Right lobe of liver (tissue), 6 donors: ENCODE measurements around the gene BSND. TPM values are rescaled to one million over a fixed set of nuclear protein-coding genes. Genes with fewer than 3 reads are reported as not detected.

Source experiments
- ATAC-seq, 4 donors: fragments of 200-7000 bp; cut with Tn5 transposase; one replicate each; pipeline ENCODE4 v1.9.1; 2020; ENCODE audit warnings: mild to moderate bottlenecking in 4 of 4, moderate library complexity in 4 of 4
- DNase-seq, 3 donors: peaks; one replicate each; pipeline ENCODE4 v3.0.0-alpha.2; 2020
- H3K27ac ChIP-seq, 3 donors: fragments of 200-600 bp; one replicate each; pipeline ENCODE4 v1.8.0; 2022
- H3K27me3 ChIP-seq, 2 donors: fragments of 200-600 bp; one replicate each; pipeline ENCODE4 v1.8.0; 2022
- H3K36me3 ChIP-seq, 4 donors: fragments of 200-600 bp; sonication (generic) in 1 of 4; one replicate each; pipeline versions ENCODE4 v1.5.1 to v1.8.0; 2017 to 2022; ENCODE audit warnings: control low read depth in 1 of 4
- H3K4me1 ChIP-seq, 4 donors: fragments of 200-600 bp; sonication (generic) in 1 of 4; one replicate each; pipeline versions ENCODE4 v1.5.1 to v1.8.0; 2017 to 2022; ENCODE audit warnings: control low read depth in 1 of 4
- H3K4me3 ChIP-seq, 3 donors: fragments of 200-600 bp; one replicate each; pipeline ENCODE4 v1.8.0; 2022
- H3K9me3 ChIP-seq, 4 donors: fragments of 200-600 bp; sonication (generic) in 1 of 4; one replicate each; pipeline versions ENCODE4 v1.5.1 to v1.8.0; 2017 to 2022; ENCODE audit warnings: control low read depth in 1 of 4
- POLR2A ChIP-seq: fragments of 450-650 bp; IDR thresholded peaks from one replicate; pipeline ENCODE4 v1.6.1; 2017; ENCODE audit warnings: antibody characterized with exemption, mild to moderate bottlenecking
- WGBS: methylation state at CpG from one replicate; pipeline ENCODE4 v1.1.6; 2018; ENCODE audit warnings: low coverage, low lambda C conversion rate; ENCODE audit not compliant: insufficient coverage; ENCODE audit errors: missing lambda C conversion rate; 5-methylcytosine and 5-hydroxymethylcytosine counted together
- intact Hi-C, 2 donors: fragments of 100-400 bp; cut with DNase I; formaldehyde crosslinking; loops; one replicate each; pipeline versions ENCODE4 v1.11.2 to v1.14.1; 2022
- total RNA-seq, 6 experiments: library from RNA; depleted of rRNA in 2 of 6; stranded (reverse); fragments of >200 nt in 2 of 6; fragmentation: NEBNext Ultra II Directional in 3 of 6; extraction: Animal tissue kit (Norgen Biotek cat#: 25700) in 3 of 6; gene quantifications; one replicate each; pipeline versions ENCODE4 v1.1.0 to v1.2.4, GENCODE V29; 2016 to 2023
- TF ChIP-seq, protein P1 (sequence below), 4 donors: fragments of 200-600 bp in 3 of 4; fragments of 450-650 bp in 1 of 4; IDR thresholded peaks; one replicate each; pipeline versions ENCODE4 v1.5.1 to v1.8.0; 2016 to 2022; ENCODE audit warnings: antibody characterized with exemption in 4 of 4, mild to moderate bottlenecking in 2 of 4
- donor health status: DM: no; HTN: yes; CAD: no.
- donor health status: DM: no; HTN: no; CAD: no.
- donor health status: DM: no; HTN: no; CAD: no.
- donor health status: DM: no; HTN: yes; CAD: no.
- donor health status: DM: no; HTN: yes; CAD: no.

Gene BSND
- total RNA-seq, 6 experiments from 2014 or later = not detected

DNA sequence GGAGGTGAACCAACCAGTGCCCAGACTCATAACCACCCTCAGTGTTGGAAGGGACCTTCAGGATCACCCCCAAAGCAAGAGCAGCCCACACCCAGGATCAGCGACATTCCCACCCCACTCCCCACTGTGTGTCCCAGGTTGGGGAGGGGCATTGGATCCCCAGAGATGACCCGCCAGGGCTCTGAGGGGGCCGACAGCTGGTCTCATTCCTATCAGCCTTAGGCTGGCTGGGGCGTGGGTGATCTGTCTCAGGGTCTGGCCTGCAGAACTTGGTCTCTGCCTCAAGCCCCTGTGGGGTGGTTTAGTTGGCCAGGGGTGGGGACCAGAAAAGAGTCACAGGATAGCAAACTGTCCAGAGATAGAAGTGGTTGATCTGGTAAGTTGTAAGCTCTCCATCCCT, 7.8 kb upstream of the BSND start:
- no peaks in the 10 kb centered on the region for H3K9me3 ChIP-seq
- no peak overlapping the region for H3K27ac ChIP-seq
- H3K4me3 ChIP-seq = no peak overlapping the region
- ATAC-seq = no peak
- WGBS = 60% methylated on average over 1 of the region's 4 CpGs
- H3K4me1 ChIP-seq = no peaks in the 10 kb centered on the region
- H3K36me3 ChIP-seq = no peaks in the 10 kb centered on the region
- TF ChIP-seq, protein P1, sequence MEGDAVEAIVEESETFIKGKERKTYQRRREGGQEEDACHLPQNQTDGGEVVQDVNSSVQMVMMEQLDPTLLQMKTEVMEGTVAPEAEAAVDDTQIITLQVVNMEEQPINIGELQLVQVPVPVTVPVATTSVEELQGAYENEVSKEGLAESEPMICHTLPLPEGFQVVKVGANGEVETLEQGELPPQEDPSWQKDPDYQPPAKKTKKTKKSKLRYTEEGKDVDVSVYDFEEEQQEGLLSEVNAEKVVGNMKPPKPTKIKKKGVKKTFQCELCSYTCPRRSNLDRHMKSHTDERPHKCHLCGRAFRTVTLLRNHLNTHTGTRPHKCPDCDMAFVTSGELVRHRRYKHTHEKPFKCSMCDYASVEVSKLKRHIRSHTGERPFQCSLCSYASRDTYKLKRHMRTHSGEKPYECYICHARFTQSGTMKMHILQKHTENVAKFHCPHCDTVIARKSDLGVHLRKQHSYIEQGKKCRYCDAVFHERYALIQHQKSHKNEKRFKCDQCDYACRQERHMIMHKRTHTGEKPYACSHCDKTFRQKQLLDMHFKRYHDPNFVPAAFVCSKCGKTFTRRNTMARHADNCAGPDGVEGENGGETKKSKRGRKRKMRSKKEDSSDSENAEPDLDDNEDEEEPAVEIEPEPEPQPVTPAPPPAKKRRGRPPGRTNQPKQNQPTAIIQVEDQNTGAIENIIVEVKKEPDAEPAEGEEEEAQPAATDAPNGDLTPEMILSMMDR (IDR thresholded peaks at IDR 0.05) = no peak
- no peak for TF ChIP-seq POLR2A
- no peak for DNase-seq
- H3K27me3 ChIP-seq = no peaks in the 10 kb centered on the region
- intact Hi-C loops = no loop called here

DNA sequence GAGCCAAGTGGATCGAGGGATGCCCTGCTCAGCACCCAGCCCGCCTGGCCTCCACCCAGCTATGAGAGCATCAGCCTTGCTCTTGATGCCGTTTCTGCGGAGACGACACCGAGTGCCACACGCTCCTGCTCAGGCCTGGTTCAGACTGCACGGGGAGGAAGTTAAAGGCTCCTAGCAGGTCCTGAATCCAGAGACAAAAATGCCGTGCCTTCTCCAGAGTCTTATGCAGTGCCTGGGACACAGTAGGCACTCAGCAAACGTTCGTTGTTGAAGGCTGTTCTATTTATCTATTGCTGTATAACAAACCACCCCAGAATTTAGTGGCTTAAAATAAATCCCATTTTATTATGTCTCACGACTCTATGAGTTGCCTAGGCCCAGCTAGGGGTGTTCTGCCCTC, 6.8 kb upstream of the BSND start:
- 35% methylated on average over 2 of the region's 12 CpGs for WGBS

DNA sequence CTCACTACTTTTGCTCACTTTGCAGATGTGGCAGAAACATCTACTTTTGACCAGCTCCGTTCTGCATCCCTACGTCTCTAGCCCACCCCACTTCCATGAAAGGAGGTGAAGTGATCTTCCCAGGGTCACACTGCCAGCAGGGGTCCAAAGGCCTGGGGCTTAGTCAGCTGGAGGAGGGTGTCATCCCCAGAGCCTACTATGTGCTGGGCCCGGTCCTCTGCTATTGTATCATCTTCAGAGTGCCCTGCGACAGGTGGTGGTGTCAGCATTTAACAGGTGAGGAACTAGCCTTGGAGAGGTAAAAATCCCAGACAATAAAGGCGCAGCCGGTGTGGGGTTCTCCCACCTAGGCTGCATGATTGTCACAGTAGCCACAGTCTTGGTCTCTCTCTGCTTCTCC, 5.6 kb upstream of the BSND start:
- WGBS = 100% methylated on average over 5 of the region's 6 CpGs
- no peaks in the 10 kb centered on the region for H3K9me3 ChIP-seq
- no peak overlapping the region for H3K27ac ChIP-seq
- no peak overlapping the region for H3K4me3 ChIP-seq
- intact Hi-C loops = no loop called here
- no peaks in the 10 kb centered on the region for H3K36me3 ChIP-seq
- ATAC-seq (no peak), DNase-seq (no peak)
- no peaks in the 10 kb centered on the region for H3K27me3 ChIP-seq
- H3K4me1 ChIP-seq = peaks cover 0 to 7% (median 0%) of the 10 kb centered on the region in 4 donors
- TF ChIP-seq POLR2A = no peak
- TF ChIP-seq, protein P1 (IDR thresholded peaks at IDR 0.05) = no peak

More for the DNA sequence above, 6.8 kb upstream of the BSND start:
- H3K27ac ChIP-seq = no peak overlapping the region
- no peaks in the 10 kb centered on the region for H3K36me3 ChIP-seq
- ATAC-seq = no peak
- TF ChIP-seq POLR2A = no peak
- TF ChIP-seq, protein P1 (IDR thresholded peaks at IDR 0.05) = no peak
- H3K4me3 ChIP-seq = no peak overlapping the region
- no peaks in the 10 kb centered on the region for H3K9me3 ChIP-seq
- DNase-seq = no peak
- peaks cover 0 to 6% (median 0%) of the 10 kb centered on the region in 4 donors for H3K4me1 ChIP-seq
- H3K27me3 ChIP-seq = no peaks in the 10 kb centered on the region
- intact Hi-C loops = no loop called here

DNA sequence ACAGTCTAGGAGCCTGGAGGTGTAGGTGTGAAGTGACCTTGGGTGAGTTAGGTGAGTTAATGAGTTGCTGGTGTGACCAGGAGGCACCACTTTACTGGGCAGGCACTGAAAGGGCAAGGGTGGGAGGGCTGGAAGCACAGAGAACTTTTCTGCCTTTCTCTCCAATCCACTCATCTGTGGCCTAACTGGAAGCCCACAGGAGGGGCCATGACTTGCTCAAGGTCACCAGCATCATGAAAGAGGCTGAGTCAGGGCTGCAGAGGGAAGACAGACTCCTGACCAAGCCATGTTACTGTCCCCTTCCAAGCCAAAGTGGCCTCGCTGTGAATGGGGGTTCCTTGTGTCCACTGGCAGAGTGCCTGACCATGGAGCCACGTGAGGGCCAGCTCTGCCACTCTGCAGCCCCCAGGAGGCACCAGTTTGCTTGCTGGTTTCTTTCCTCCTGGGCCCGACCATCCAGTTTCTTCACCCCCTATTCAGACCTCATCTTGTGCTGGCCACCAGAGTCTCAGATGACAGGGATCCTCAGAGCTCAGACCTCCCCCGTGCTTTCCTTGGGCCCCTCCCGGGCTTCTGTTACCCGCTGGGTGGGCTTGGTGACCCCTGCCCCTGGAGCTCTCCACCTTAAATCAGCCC, 4.3 kb upstream of the BSND start:
- Histone ChIP-seq H3K4me3 (no peak overlapping the region), H3K9me3 (no peaks in the 10 kb centered on the region), H3K36me3 (no peaks in the 10 kb centered on the region), H3K27ac (no peak overlapping the region), H3K27me3 (no peaks in the 10 kb centered on the region), H3K4me1 (peaks cover 0 to 7% (median 0%) of the 10 kb centered on the region in 4 donors)
- intact Hi-C loops = no loop called here
- no peak for DNase-seq
- no peak for ATAC-seq
- WGBS = 58% methylated on average over 4 of the region's 6 CpGs
- TF ChIP-seq POLR2A = no peak
- TF ChIP-seq, protein P1 (IDR thresholded peaks at IDR 0.05) = no peak
